Measurements from ENCODE around the gene CHST12. TPM values are rescaled to one million over a fixed set of nuclear protein-coding genes. Genes with fewer than 3 reads are reported as not detected.
"Not testable (repeated sequence)": the region's sequence is repeated elsewhere in the genome, so short reads cannot be mapped to it uniquely, and the experiment has no call there.

Gene CHST12
- total RNA-seq, 2 experiments from 2014 or later: 64.6 to 65.1 TPM

DNA sequence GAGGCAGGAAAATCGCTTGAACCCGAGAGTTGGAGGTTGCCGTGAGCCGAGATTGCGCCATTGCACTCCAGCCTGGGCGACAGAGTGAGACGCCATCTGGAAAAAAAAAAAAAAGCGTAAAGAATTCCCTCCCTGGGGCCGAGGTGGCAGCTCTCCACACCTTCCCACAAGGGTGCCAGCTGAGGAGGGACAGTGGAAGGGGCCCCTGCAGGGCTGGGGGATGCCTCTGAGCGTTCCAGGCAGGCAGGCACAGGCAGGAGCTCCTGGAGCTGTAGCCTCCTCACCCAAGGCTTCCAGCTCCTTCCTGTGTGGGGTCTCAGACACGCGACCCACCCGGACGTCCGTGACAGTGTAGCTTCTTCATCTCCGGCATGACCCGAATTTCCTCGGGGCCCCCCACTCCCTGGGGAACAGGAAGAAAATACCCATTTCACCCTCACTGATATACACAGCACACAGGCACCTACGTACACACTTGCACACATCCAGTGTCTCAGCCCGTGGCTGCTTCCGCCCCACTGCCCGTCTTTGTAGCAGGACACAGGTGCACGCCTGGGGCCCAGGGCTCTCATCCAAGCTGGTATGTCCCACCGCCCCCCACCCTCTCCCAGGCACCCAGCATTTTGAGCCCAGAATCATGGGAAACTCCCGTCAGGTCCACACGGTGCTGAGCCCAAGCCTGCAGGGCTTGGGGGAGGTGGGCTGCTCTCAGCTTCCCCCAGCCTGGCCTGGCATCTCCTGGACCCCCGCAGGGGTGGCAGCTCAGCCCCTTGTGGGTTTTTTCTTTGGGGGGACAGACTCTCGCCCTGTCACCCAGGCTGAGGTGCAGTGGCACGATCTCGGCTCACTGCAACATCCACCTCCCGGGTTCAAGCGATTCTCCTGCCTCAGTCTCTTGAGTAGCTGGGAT, 47.0 kb downstream of the CHST12 start:
- no peaks in the 10 kb centered on the region for H3K36me3 Mint-ChIP-seq (ENCODE audit: low read depth)
- no peak overlapping the region for H3K4me3 Mint-ChIP-seq
- POLR2A ChIA-PET: interaction anchor here (1.5 to 1.7 kb wide), 2 partner anchors 18 to 230 kb away, joined by 5 to 8 read pairs; no protein-coding TSS in a partner anchor
- no peaks in the 10 kb centered on the region for H3K9me3 Mint-ChIP-seq
- H3K4me1 Mint-ChIP-seq: peaks cover 7% of the 10 kb centered on the region
- CTCF ChIA-PET: interaction anchor here (0.6 to 7.0 kb wide), 12 partner anchors 8 to 1652 kb away, joined by 3 to 87 read pairs (median 4); no protein-coding TSS in a partner anchor
- H3K27me3 Mint-ChIP-seq: peaks cover 5% of the 10 kb centered on the region
- no peak for DNase-seq
- no peak overlapping the region for H3K27ac Mint-ChIP-seq

DNA sequence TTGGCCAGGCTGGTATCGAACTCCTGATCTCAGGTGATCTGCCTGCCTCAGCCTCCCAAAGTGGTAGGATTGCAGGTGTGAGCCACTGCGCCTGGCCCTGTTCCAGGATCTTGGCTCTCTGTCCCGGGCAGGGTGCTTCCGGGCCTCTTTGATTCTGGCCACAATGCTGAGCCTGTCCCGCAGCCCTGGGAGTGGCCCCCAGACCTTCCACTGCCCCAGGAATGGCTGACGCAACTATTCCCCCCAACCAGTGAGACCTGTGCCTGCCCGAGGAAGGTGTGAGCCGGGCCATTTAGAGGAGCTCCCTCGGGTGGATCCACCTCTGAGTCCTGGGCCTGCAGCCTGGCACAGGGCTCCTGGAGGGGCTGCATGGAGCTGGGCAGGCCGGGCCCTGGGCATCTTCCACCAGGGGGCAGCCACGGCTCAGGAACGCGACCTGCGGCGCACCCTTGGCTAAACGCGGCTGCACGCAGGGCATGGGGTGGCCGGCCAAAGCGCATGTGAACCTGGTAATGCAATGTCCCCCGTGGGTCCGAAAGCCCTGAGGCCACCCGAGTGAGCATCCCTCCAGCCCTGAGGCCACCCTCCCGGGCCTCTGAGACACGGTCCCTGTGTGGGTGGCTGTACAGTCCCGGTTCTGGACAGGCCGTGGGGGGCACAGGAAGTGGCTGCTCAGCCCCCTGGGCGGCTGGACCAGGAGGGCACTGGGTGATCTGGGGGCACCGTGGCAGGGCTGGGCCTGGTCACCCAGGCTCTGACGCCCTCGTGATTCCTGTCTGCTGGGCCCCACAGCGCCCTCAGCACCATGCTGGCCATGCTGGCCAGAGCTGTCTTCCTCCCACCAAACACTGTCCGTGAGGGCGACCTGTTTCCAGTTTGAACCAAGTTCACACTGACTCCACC, 48.0 kb downstream of the CHST12 start:
- DNase-seq: peak; percentile 77
- CTCF ChIA-PET: interaction anchor here (0.6 to 7.0 kb wide), 11 partner anchors 18 to 264 kb away, joined by 3 to 87 read pairs (median 4); no protein-coding TSS in a partner anchor
- no peak overlapping the region for H3K27ac Mint-ChIP-seq
- H3K4me3 Mint-ChIP-seq: no peak overlapping the region
- H3K9me3 Mint-ChIP-seq: no peaks in the 10 kb centered on the region
- POLR2A ChIA-PET: interaction anchor here (1.0 to 1.7 kb wide), 5 partner anchors 17 to 230 kb away, joined by 3 to 8 read pairs (median 3); no protein-coding TSS in a partner anchor
- peaks cover 5% of the 10 kb centered on the region for H3K27me3 Mint-ChIP-seq
- peaks cover 7% of the 10 kb centered on the region for H3K4me1 Mint-ChIP-seq
- no peaks in the 10 kb centered on the region for H3K36me3 Mint-ChIP-seq (ENCODE audit: low read depth)

DNA sequence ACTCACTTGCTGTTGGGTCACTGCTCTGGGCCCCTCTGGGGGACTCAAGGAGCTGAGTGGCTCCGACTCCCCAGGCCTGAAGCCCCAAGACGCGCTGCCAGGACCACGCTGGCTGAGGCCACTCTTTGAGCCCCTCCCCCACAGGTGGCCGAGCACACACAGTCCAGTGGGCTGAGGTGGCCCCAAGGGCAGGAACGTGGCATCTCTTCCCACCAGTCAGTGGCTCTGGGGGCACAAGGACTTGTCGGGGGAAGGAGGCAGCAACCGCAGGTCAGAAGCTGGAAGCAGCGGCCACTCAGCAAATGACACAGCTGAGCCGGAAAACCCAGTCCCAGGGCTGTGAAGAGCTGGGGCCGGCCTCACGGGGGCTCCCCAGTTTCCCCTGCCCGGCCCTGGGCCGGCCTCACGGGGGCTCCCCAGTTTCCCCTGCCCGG, 48.7 kb downstream of the CHST12 start:
- Mint-ChIP-seq H3K36me3 (ENCODE audit: low read depth) (no peaks in the 10 kb centered on the region), H3K9me3 (no peaks in the 10 kb centered on the region), H3K4me1 (peaks cover 11% of the 10 kb centered on the region), H3K27me3 (peaks cover 5% of the 10 kb centered on the region), H3K4me3 (no peak overlapping the region), H3K27ac (no peak overlapping the region)
- DNase-seq: no peak
- ChIA-PET POLR2A (interaction anchor here (1.0 to 1.5 kb wide), 4 partner anchors 18 to 229 kb away, joined by 3 to 5 read pairs (median 3); no protein-coding TSS in a partner anchor), CTCF (interaction anchor here (0.6 to 7.0 kb wide), 7 partner anchors 17 to 258 kb away, joined by 3 to 87 read pairs (median 3); no protein-coding TSS in a partner anchor)

DNA sequence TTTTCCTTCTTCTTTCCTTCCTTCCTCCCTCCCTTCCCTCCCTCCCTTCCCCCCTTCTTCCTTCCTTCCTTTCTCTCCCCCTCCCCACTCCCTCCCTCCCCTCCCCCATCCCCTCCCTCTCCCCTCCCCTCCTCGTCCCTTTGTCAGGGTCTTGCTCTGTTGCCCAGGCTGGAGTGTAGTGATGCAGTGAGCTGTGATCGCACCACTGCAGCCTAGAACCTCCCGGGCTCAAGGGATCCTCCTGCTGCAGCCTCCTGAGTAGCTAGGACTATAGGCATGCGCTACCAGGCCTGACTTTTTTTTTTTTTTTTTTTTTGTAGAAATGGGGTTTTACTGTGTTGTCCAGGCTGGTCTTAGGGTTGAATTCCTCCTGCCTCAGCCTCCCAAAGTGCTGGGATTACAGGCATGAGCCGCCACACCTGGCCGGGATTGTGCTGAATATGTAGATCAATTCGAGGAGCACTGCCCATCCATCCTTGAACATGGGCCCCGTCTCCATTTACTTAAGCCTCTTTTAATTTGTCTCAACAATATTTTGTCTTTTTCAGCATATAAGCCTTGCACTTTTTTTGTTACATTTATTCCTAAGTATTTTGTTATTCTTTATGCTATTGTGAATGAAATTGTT, 49.3 kb downstream of the CHST12 start:
- ChIA-PET CTCF (interaction anchor here (1.2 to 7.0 kb wide), 6 partner anchors 16 to 257 kb away, joined by 3 to 87 read pairs (median 3); no protein-coding TSS in a partner anchor), POLR2A (interaction anchor here (1.4 kb wide), 1 partner anchor 18 kb away, joined by 3 read pairs; no protein-coding TSS in a partner anchor)

DNA sequence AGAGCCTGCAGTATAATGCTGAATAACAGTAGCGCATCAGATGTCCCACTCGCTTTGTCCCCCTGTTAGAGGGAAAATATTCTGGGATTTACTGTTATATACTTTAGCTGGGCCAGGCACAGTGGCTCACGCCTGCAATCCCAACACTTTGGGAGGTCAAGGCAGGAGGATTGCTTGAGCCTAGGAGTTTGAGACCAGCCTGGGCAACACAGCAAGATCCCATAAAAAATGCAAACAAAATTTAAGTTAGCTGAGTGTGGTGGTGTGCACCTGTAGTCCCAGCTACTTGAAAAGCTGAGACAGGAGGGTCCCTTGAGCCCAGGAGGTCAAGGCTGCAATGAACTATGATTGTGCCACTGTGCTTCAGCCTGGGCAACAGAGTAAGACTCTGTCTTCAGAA, 50.4 kb downstream of the CHST12 start:
- H3K36me3 Mint-ChIP-seq (ENCODE audit: low read depth); H3K27me3 Mint-ChIP-seq; DNase-seq; H3K4me3 Mint-ChIP-seq; H3K9me3 Mint-ChIP-seq; POLR2A ChIA-PET; H3K27ac Mint-ChIP-seq: not testable (repeated sequence)
- peaks cover 25% of the 10 kb centered on the region for H3K4me1 Mint-ChIP-seq
- CTCF ChIA-PET: interaction anchor here (1.2 to 7.0 kb wide), 2 partner anchors 15 to 256 kb away, joined by 3 to 87 read pairs; no protein-coding TSS in a partner anchor

More for the DNA sequence above, 49.3 kb downstream of the CHST12 start:
- DNase-seq: no peak
- Mint-ChIP-seq H3K36me3 (ENCODE audit: low read depth) (no peaks in the 10 kb centered on the region), H3K9me3 (no peaks in the 10 kb centered on the region), H3K27me3 (peaks cover 5% of the 10 kb centered on the region), H3K27ac (no peak overlapping the region), H3K4me1 (peaks cover 15% of the 10 kb centered on the region), H3K4me3 (no peak overlapping the region)

- Mint-ChIP-seq H3K27me3 (peaks cover 3% of the 10 kb centered on the region), H3K4me1 (peaks cover 18% of the 10 kb centered on the region), H3K27ac (no peak overlapping the region), H3K4me3 (no peak overlapping the region), H3K9me3 (no peaks in the 10 kb centered on the region), H3K36me3 (ENCODE audit: low read depth) (no peaks in the 10 kb centered on the region)
- DNase-seq: no peak
- ChIA-PET POLR2A (interaction anchor here (1.0 kb wide), 1 partner anchor 33 kb away, joined by 3 read pairs; no protein-coding TSS in a partner anchor), CTCF (interaction anchor here (0.9 kb wide), 1 partner anchor 11 kb away, joined by 3 read pairs; no protein-coding TSS in a partner anchor)
These were observed 56.3 kb downstream of the CHST12 start for GRCh38 chr7:2459674-2460073.

GRCh38 chr7:2460188-2460587, 56.8 kb downstream of the CHST12 start:
- Mint-ChIP-seq H3K27me3 (peaks cover under 1% of the 10 kb centered on the region), H3K27ac (no peak overlapping the region), H3K4me3 (no peak overlapping the region), H3K9me3 (no peaks in the 10 kb centered on the region), H3K4me1 (peaks cover 18% of the 10 kb centered on the region), H3K36me3 (ENCODE audit: low read depth) (no peaks in the 10 kb centered on the region)
- ChIA-PET POLR2A (no interaction called here), CTCF (interaction anchor here (0.9 kb wide), 1 partner anchor 11 kb away, joined by 3 read pairs; no protein-coding TSS in a partner anchor)
- DNase-seq: no peak

- H3K4me3 Mint-ChIP-seq: no peak overlapping the region
- POLR2A ChIA-PET: no interaction called here
These were observed 57.2 kb downstream of the CHST12 start for GRCh38 chr7:2460641-2461040.

DNA sequence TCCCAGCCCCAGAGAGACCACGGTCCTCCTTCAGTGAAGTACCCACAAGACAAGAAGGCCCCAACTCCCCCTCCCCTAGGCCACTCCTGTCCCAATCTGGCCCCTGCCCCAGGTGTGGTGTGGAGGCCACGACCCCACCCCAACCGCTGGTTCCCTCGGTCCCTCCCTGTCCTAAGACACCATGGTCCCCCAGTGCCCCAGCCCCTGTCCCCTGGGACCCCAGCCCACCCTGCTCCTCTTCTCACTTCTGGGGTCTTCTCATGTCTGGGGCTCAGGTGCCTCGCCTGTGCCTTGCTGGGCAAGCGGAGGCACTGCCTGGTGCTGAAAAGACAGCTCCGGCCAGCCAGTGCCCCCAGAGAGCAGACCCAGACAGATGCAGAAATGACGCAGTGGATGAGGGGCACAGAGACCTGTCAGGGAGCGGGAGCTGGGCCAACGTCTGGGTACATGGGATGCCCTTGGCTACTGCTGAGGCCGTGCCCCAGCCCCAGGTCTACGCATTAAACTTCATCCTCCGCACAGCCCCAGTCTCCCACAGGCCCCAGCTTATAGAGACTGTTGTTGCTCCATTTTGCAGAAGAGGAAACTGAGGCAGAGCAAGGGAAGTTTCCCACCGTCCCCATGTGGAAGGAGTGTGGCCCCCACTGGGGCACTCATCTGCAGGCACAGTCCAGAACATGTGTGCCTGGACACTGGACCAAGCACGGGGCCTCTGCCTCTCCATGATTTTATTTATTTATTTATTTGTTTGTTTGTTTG, 58.0 kb downstream of the CHST12 start:
- Mint-ChIP-seq H3K4me1 (peaks cover 18% of the 10 kb centered on the region), H3K36me3 (ENCODE audit: low read depth) (no peaks in the 10 kb centered on the region), H3K27ac (no peak overlapping the region), H3K9me3 (no peaks in the 10 kb centered on the region), H3K27me3 (peaks cover 4% of the 10 kb centered on the region), H3K4me3 (no peak overlapping the region)
- no peak for DNase-seq
- POLR2A ChIA-PET: no interaction called here
- CTCF ChIA-PET: interaction anchor here (0.5 kb wide), 1 partner anchor 8 kb away, joined by 3 read pairs; no protein-coding TSS in a partner anchor

More at GRCh38 chr7:2460641-2461040, 57.2 kb downstream of the CHST12 start:
- no peaks in the 10 kb centered on the region for H3K9me3 Mint-ChIP-seq
- H3K4me1 Mint-ChIP-seq: peaks cover 18% of the 10 kb centered on the region
- no peak overlapping the region for H3K27ac Mint-ChIP-seq
- no peak for DNase-seq
- H3K36me3 Mint-ChIP-seq (ENCODE audit: low read depth): no peaks in the 10 kb centered on the region
- CTCF ChIA-PET: interaction anchor here (0.9 kb wide), 1 partner anchor 10 kb away, joined by 3 read pairs; no protein-coding TSS in a partner anchor
- H3K27me3 Mint-ChIP-seq: no peaks in the 10 kb centered on the region

GRCh38 chr7:2462731-2463130, 59.3 kb downstream of the CHST12 start:
- no peak for DNase-seq
- H3K27ac Mint-ChIP-seq: no peak overlapping the region
- CTCF ChIA-PET: no interaction called here
- H3K4me1 Mint-ChIP-seq: peaks cover 10% of the 10 kb centered on the region
- no peak overlapping the region for H3K4me3 Mint-ChIP-seq
- no peaks in the 10 kb centered on the region for H3K9me3 Mint-ChIP-seq
- H3K36me3 Mint-ChIP-seq (ENCODE audit: low read depth): no peaks in the 10 kb centered on the region
- peaks cover 4% of the 10 kb centered on the region for H3K27me3 Mint-ChIP-seq
- POLR2A ChIA-PET: no interaction called here

DNA sequence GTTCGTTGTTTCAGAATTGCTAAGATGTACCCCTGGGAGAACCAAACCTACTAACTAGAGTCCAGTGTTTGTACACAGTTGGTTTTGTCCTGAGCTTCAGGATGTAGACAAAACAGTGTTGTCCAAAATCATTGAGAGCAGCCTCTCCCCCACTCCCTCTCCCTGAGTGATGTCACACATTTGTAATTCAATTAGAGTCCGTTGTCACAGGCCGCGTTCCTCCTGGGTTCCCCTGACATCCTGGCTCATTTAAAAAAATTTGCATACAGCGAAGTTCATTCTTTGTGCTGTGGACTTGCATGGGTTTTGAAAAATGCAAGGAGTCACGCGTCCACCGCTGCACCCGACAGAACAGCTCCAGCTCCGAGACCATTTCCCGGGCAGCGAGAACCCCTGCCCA, 62.5 kb downstream of the CHST12 start:
- H3K9me3 Mint-ChIP-seq: no peaks in the 10 kb centered on the region
- H3K27ac Mint-ChIP-seq: no peak overlapping the region
- no peaks in the 10 kb centered on the region for H3K36me3 Mint-ChIP-seq (ENCODE audit: low read depth)
- no peak for DNase-seq
- peaks cover 15% of the 10 kb centered on the region for H3K27me3 Mint-ChIP-seq
- ChIA-PET POLR2A (no interaction called here), CTCF (interaction anchor here (6.1 kb wide), 1 partner anchor 15 kb away, joined by 87 read pairs; no protein-coding TSS in a partner anchor)
- peaks cover 1% of the 10 kb centered on the region for H3K4me1 Mint-ChIP-seq
- H3K4me3 Mint-ChIP-seq: no peak overlapping the region

All from activated CD4-positive, alpha-beta memory T cell treated with anti-CD3 and anti-CD28 coated beads, Interleukin-2, amount 10 ng/mL, durations not matched to agents 7 days and 5 days (primary cell).